HG03175 (cell line): Measurements from ENCODE around the gene TTLL5.
A peak's percentile ranks its signal among the peaks of the same experiment; 100 is the strongest.

ENCODE experiments used
- ATAC-seq: cut with Tn5 transposase; IDR thresholded peaks from one replicate; pipeline ENCODE4 v1.9.1; 2021; ENCODE audit warnings: mild to moderate bottlenecking, moderate library complexity; ENCODE audit not compliant: unreplicated experiment

TTLL5 gene

GRCh38 chr14:75857199-75857598 is 196.2 kb downstream of the TTLL5 start:
- ATAC-seq, result no peak

GRCh38 chr14:75858362-75858761 is 197.3 kb downstream of the TTLL5 start:
- ATAC-seq, result no peak

GRCh38 chr14:75859746-75860145 is 198.7 kb downstream of the TTLL5 start:
- no peak for ATAC-seq

- ATAC-seq, result no peak
Observed at GRCh38 chr14:75860561-75861160, 199.6 kb downstream of the TTLL5 start.

- no peak for ATAC-seq
Observed at GRCh38 chr14:75861161-75861621, 200.1 kb downstream of the TTLL5 start.

- no peak for ATAC-seq
Observed at GRCh38 chr14:75863221-75863620, 202.2 kb downstream of the TTLL5 start.

- no peak for ATAC-seq
Observed at GRCh38 chr14:75864352-75864751, 203.3 kb downstream of the TTLL5 start.

GRCh38 chr14:75865531-75865930 is 204.5 kb downstream of the TTLL5 start:
- ATAC-seq, result no peak

- ATAC-seq, result no peak
Observed at GRCh38 chr14:75866970-75867369, 205.9 kb downstream of the TTLL5 start.

- no peak for ATAC-seq
Observed at GRCh38 chr14:75871181-75871880, 210.3 kb downstream of the TTLL5 start.

GRCh38 chr14:75875958-75876357 is 214.9 kb downstream of the TTLL5 start:
- peak; percentile 99 for ATAC-seq

- no peak for ATAC-seq
Observed at GRCh38 chr14:75876530-75876929, 215.5 kb downstream of the TTLL5 start.

- ATAC-seq, result no peak
Observed at GRCh38 chr14:75877292-75877691, 216.2 kb downstream of the TTLL5 start.

GRCh38 chr14:75877884-75878283 is 216.8 kb downstream of the TTLL5 start:
- no peak for ATAC-seq

GRCh38 chr14:75879031-75879430 is 218.0 kb downstream of the TTLL5 start:
- no peak for ATAC-seq

- ATAC-seq, result no peak
Observed at GRCh38 chr14:75880512-75880911, 219.5 kb downstream of the TTLL5 start.

GRCh38 chr14:75881994-75882393 is 220.9 kb downstream of the TTLL5 start:
- no peak for ATAC-seq

GRCh38 chr14:75884198-75884611 is 223.2 kb downstream of the TTLL5 start:
- ATAC-seq, result no peak

- no peak for ATAC-seq
Observed at GRCh38 chr14:75885829-75886228, 224.8 kb downstream of the TTLL5 start.

GRCh38 chr14:75886636-75887348 is 225.7 kb downstream of the TTLL5 start:
- ATAC-seq, result no peak

GRCh38 chr14:75888945-75889344 is 227.9 kb downstream of the TTLL5 start:
- no peak for ATAC-seq

GRCh38 chr14:75896341-75896740 is 235.3 kb downstream of the TTLL5 start:
- ATAC-seq, result no peak
